Measurements from ENCODE around the gene TERT. TPM values are rescaled to one million over a fixed set of nuclear protein-coding genes. Genes with fewer than 3 reads are reported as not detected.

The TERT gene
- total RNA-seq, 1 experiment from 2014 or later = 0.80 TPM

- H3K9me2 ChIP-seq (replicated peaks; ENCODE audit: low read length) = no peaks in the 10 kb centered on the region
- H3F3A ChIP-seq (ENCODE audit: low read length, unreplicated experiment) = peaks cover under 1% of the 10 kb centered on the region
- H3K9me3 ChIP-seq (ENCODE audit: low read length) = no peaks in the 10 kb centered on the region
- no peak overlapping the region for H3K4me3 ChIP-seq (ENCODE audit: low read length)
- no peak overlapping the region for H3K4me2 ChIP-seq (ENCODE audit: low read length)
- BruUV-seq (replicated peaks) = no TSS peak
- no peak overlapping the region for H3K9ac ChIP-seq (ENCODE audit: low read length)
- intact Hi-C loops (cut with micrococcal nuclease) = no loop called here
- H3K36me3 ChIP-seq (ENCODE audit: low read depth, low read length) = peaks cover 51% of the 10 kb centered on the region
- H4K20me1 ChIP-seq (ENCODE audit: low read length) = no peaks in the 10 kb centered on the region
- ChIA-PET POLR2A (ENCODE audit: unreplicated experiment) (no interaction called here), CTCF (no interaction called here)
- TF ChIP-seq EZH2 (IDR thresholded peaks at IDR 0.05; ENCODE audit: low read length, unreplicated experiment) (no peak), CTCF (conservative IDR thresholded peaks at IDR 0.05; ENCODE audit: low read depth, low read length) (no peak), EZH2phosphoT487 (IDR thresholded peaks at IDR 0.05; ENCODE audit: borderline replicate concordance, low read length) (no peak)
- H3K27me3 ChIP-seq (ENCODE audit: low read length) = no peaks in the 10 kb centered on the region
- no peak overlapping the region for H3K27ac ChIP-seq (ENCODE audit: low read length)
- H2AFZ ChIP-seq (ENCODE audit: low read length) = no peak overlapping the region
- DNase-seq (no peak), ATAC-seq (no peak)
- H3K79me2 ChIP-seq (ENCODE audit: low read length) = no peaks in the 10 kb centered on the region
- no peaks in the 10 kb centered on the region for H3K4me1 ChIP-seq (ENCODE audit: insufficient read depth, low read length)
Observed at GRCh38 chr5:1322036-1322900, 27.4 kb upstream of the TERT start.

- Histone ChIP-seq H3K27me3 (ENCODE audit: low read length) (no peaks in the 10 kb centered on the region), H3K4me2 (ENCODE audit: low read length) (no peak overlapping the region), H3K9ac (ENCODE audit: low read length) (no peak overlapping the region), H3K9me2 (replicated peaks; ENCODE audit: low read length) (no peaks in the 10 kb centered on the region), H3K27ac (ENCODE audit: low read length) (no peak overlapping the region), H2AFZ (ENCODE audit: low read length) (no peak overlapping the region), H3K9me3 (ENCODE audit: low read length) (no peaks in the 10 kb centered on the region), H3K4me1 (ENCODE audit: insufficient read depth, low read length) (peaks cover 7% of the 10 kb centered on the region), H3K4me3 (ENCODE audit: low read length) (no peak overlapping the region), H3K36me3 (ENCODE audit: low read depth, low read length) (peaks cover 51% of the 10 kb centered on the region), H4K20me1 (ENCODE audit: low read length) (no peaks in the 10 kb centered on the region), H3K79me2 (ENCODE audit: low read length) (no peaks in the 10 kb centered on the region), H3F3A (ENCODE audit: low read length, unreplicated experiment) (peaks cover 5% of the 10 kb centered on the region)
- DNase-seq (no peak), ATAC-seq (no peak)
- intact Hi-C loops (cut with micrococcal nuclease) = no loop called here
- TF ChIP-seq EZH2phosphoT487 (IDR thresholded peaks at IDR 0.05; ENCODE audit: borderline replicate concordance, low read length) (no peak), CTCF (conservative IDR thresholded peaks at IDR 0.05; ENCODE audit: low read depth, low read length) (no peak), EZH2 (IDR thresholded peaks at IDR 0.05; ENCODE audit: low read length, unreplicated experiment) (no peak)
- ChIA-PET CTCF (no interaction called here), POLR2A (ENCODE audit: unreplicated experiment) (no interaction called here)
- no TSS peak for BruUV-seq (replicated peaks)
Observed at GRCh38 chr5:1321576-1321975, 26.7 kb upstream of the TERT start.

All from PC-3 (cell line).